ENCODE results near the gene GRK7. TPM values are rescaled to one million over a fixed set of nuclear protein-coding genes. Genes with fewer than 3 reads are reported as not detected.

Gene GRK7
- polyA plus RNA-seq, 1 of the 3 experiments (the other 2 are of a cell fraction): not detected

- TF ChIP-seq NFIC (IDR thresholded peaks at IDR 0.05; ENCODE audit: borderline replicate concordance) (no peak), TCF12 (IDR thresholded peaks at IDR 0.05) (no peak)
Observed at GRCh38 chr3:141723255-141723654, 40.0 kb upstream of the GRK7 start (continued).

GRCh38 chr3:141724186-141724585 is 39.0 kb upstream of the GRK7 start:
- Histone ChIP-seq H3K4me1 (ENCODE audit: control insufficient read depth in 1 of 2, insufficient read depth in 2 of 2, low read depth in 1 of 2, low read length in 1 of 2) (no peaks in the 10 kb centered on the region), H3K9me3 (no peaks in the 10 kb centered on the region), H3K9me2 (no peaks in the 10 kb centered on the region), H3K4me2 (no peak overlapping the region), H2AFZ (ENCODE audit: low read depth) (no peak overlapping the region), H3F3A (replicated peaks; ENCODE audit: insufficient read depth) (no peaks in the 10 kb centered on the region), H3K79me2 (ENCODE audit: insufficient read depth) (no peaks in the 10 kb centered on the region), H3K4me3 (ENCODE audit: low read depth in 2 of 2, low read length in 1 of 2) (no peak overlapping the region), H3K27ac (ENCODE audit: low read depth in 2 of 2, low read length in 1 of 2) (no peak overlapping the region), H4K20me1 (ENCODE audit: insufficient read depth) (no peaks in the 10 kb centered on the region), H3K27me3 (ENCODE audit: insufficient read depth) (no peaks in the 10 kb centered on the region), H3K9ac (no peak overlapping the region), H3K36me3 (replicated peaks in 1 of 2; ENCODE audit: control insufficient read depth in 1 of 2, insufficient read depth in 2 of 2, low read length in 1 of 2) (no peaks in the 10 kb centered on the region)
- WGBS (ENCODE audit: low lambda C conversion rate): 92% methylated on average over 1 of the region's 1 CpG
- DNase-seq: no peak
- CTCF ChIA-PET: interaction anchor here (1.0 to 2.8 kb wide), 2 partner anchors 13 to 14 kb away, joined by 3 to 8 read pairs; partner anchors contain the start of gene RNF7
- POLR2A ChIA-PET: no interaction called here
- TF ChIP-seq CHD2 (IDR thresholded peaks at IDR 0.05; ENCODE audit: low read length, partially characterized antibody) (no peak), NFIC (IDR thresholded peaks at IDR 0.05; ENCODE audit: borderline replicate concordance) (no peak), RXRA (IDR thresholded peaks at IDR 0.05; ENCODE audit: borderline replicate concordance, low read depth) (no peak), RFX5 (IDR thresholded peaks at IDR 0.05; ENCODE audit: low read length) (no peak), FOXM1 (IDR thresholded peaks at IDR 0.05; ENCODE audit: low read depth) (no peak), GABPA (IDR thresholded peaks at IDR 0.05; ENCODE audit: low read depth) (no peak), SMC3 (IDR thresholded peaks at IDR 0.05; ENCODE audit: low read depth, low read length) (no peak), USF2 (IDR thresholded peaks at IDR 0.05; ENCODE audit: borderline replicate concordance, low read depth, low read length) (no peak), ZBTB33 (IDR thresholded peaks at IDR 0.05; ENCODE audit: borderline replicate concordance, low read depth) (no peak)
- TF ChIP-seq, protein P1, sequence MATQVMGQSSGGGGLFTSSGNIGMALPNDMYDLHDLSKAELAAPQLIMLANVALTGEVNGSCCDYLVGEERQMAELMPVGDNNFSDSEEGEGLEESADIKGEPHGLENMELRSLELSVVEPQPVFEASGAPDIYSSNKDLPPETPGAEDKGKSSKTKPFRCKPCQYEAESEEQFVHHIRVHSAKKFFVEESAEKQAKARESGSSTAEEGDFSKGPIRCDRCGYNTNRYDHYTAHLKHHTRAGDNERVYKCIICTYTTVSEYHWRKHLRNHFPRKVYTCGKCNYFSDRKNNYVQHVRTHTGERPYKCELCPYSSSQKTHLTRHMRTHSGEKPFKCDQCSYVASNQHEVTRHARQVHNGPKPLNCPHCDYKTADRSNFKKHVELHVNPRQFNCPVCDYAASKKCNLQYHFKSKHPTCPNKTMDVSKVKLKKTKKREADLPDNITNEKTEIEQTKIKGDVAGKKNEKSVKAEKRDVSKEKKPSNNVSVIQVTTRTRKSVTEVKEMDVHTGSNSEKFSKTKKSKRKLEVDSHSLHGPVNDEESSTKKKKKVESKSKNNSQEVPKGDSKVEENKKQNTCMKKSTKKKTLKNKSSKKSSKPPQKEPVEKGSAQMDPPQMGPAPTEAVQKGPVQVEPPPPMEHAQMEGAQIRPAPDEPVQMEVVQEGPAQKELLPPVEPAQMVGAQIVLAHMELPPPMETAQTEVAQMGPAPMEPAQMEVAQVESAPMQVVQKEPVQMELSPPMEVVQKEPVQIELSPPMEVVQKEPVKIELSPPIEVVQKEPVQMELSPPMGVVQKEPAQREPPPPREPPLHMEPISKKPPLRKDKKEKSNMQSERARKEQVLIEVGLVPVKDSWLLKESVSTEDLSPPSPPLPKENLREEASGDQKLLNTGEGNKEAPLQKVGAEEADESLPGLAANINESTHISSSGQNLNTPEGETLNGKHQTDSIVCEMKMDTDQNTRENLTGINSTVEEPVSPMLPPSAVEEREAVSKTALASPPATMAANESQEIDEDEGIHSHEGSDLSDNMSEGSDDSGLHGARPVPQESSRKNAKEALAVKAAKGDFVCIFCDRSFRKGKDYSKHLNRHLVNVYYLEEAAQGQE (IDR thresholded peaks at IDR 0.05; ENCODE audit: low read depth, low read length): no peak
- TF ChIP-seq, protein P2, sequence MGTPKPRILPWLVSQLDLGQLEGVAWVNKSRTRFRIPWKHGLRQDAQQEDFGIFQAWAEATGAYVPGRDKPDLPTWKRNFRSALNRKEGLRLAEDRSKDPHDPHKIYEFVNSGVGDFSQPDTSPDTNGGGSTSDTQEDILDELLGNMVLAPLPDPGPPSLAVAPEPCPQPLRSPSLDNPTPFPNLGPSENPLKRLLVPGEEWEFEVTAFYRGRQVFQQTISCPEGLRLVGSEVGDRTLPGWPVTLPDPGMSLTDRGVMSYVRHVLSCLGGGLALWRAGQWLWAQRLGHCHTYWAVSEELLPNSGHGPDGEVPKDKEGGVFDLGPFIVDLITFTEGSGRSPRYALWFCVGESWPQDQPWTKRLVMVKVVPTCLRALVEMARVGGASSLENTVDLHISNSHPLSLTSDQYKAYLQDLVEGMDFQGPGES (IDR thresholded peaks at IDR 0.05; ENCODE audit: low read depth, low read length): no peak
- TF ChIP-seq, protein P3, sequence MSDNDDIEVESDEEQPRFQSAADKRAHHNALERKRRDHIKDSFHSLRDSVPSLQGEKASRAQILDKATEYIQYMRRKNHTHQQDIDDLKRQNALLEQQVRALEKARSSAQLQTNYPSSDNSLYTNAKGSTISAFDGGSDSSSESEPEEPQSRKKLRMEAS (IDR thresholded peaks at IDR 0.05; ENCODE audit: low read depth): no peak
